Neural progenitor cell (in vitro differentiated cells): ENCODE measurements around the gene PDE3A. TPM values are rescaled to one million over a fixed set of nuclear protein-coding genes. Genes with fewer than 3 reads are reported as not detected.

Experiments used
- DNase-seq: peaks from one replicate; pipeline ENCODE4 v3.0.0-alpha.2; 2016; ENCODE audit warnings: low spot score
- H2AFZ ChIP-seq: fragments of 200-600 bp; sonication (generic); replicated peaks from 2 replicates; pipeline ENCODE4 v1.6.1; 2016; ENCODE audit warnings: antibody characterized with exemption
- H3F3A ChIP-seq: fragments of 200-600 bp; sonication (generic); 2 replicates; pipeline ENCODE4 v1.6.1; 2016; ENCODE audit warnings: antibody characterized with exemption, low read depth
- H3K27ac ChIP-seq: fragments of 200-600 bp; sonication (generic); 2 replicates; pipeline ENCODE4 v1.5.1; 2016; ENCODE audit warnings: mild to moderate bottlenecking
- H3K27me3 ChIP-seq: fragments of 200-600 bp; sonication (generic); 2 replicates; pipeline ENCODE4 v1.6.1; 2016; ENCODE audit warnings: mild to moderate bottlenecking, moderate library complexity
- H3K36me3 ChIP-seq: fragments of 200-600 bp; sonication (generic); 2 replicates; pipeline ENCODE4 v1.5.1; 2016
- H3K4me1 ChIP-seq: fragments of 200-600 bp; sonication (generic); 2 replicates; pipeline ENCODE4 v1.6.1; 2016; ENCODE audit warnings: mixed run types
- H3K4me2 ChIP-seq: fragments of 200-600 bp; sonication (generic); 2 replicates; pipeline ENCODE4 v1.6.1; 2016
- H3K4me3 ChIP-seq: fragments of 200-600 bp; sonication (generic); 2 replicates; pipeline ENCODE4 v1.5.1; 2016
- H3K79me2 ChIP-seq: fragments of 200-600 bp; sonication (generic); 2 replicates; pipeline ENCODE4 v1.6.1; 2016; ENCODE audit warnings: low read depth
- H3K9ac ChIP-seq: fragments of 200-600 bp; sonication (generic); 2 replicates; pipeline ENCODE4 v1.6.1; 2016
- H3K9me3 ChIP-seq: fragments of 200-600 bp; sonication (generic); 2 replicates; pipeline ENCODE4 v1.5.1; 2016; ENCODE audit warnings: low read depth
- H4K20me1 ChIP-seq: fragments of 200-600 bp; sonication (generic); 2 replicates; pipeline ENCODE4 v1.6.1; 2016; ENCODE audit warnings: low read depth
- H3K27ac Mint-ChIP-seq: 3 replicates; pipeline ENCODE4 v1.8.0; 2021; ENCODE audit warnings: mixed read lengths
- H3K27me3 Mint-ChIP-seq: 2 replicates; pipeline ENCODE4 v1.8.0; 2022; ENCODE audit warnings: low read depth, mild to moderate bottlenecking, inconsistent platforms, moderate library complexity, mixed read lengths; ENCODE audit not compliant: insufficient read depth
- H3K36me3 Mint-ChIP-seq: 3 replicates; pipeline ENCODE4 v1.8.0; 2021; ENCODE audit warnings: mixed read lengths
- H3K4me1 Mint-ChIP-seq: 3 replicates; pipeline ENCODE4 v1.8.0; 2021; ENCODE audit warnings: mixed read lengths
- H3K4me3 Mint-ChIP-seq: 3 replicates; pipeline ENCODE4 v1.8.0; 2021; ENCODE audit warnings: mild to moderate bottlenecking, moderate library complexity, mixed read lengths
- H3K9me3 Mint-ChIP-seq: 3 replicates; pipeline ENCODE4 v1.8.0; 2020; ENCODE audit warnings: mixed read lengths
- EZH2 ChIP-seq: fragments of 200-600 bp; sonication (generic); IDR thresholded peaks from 2 replicates; pipeline ENCODE4 v1.6.1; 2017; ENCODE audit warnings: antibody characterized with exemption, mild to moderate bottlenecking, moderate library complexity
- EZH2phosphoT487 ChIP-seq: fragments of 200-600 bp; sonication (generic); IDR thresholded peaks from 2 replicates; pipeline ENCODE4 v1.6.1; 2017; ENCODE audit warnings: antibody characterized with exemption
- total RNA-seq: library from RNA; depleted of rRNA; stranded (reverse); fragments of >200 nt; gene quantifications from 2 replicates; pipeline ENCODE4 v1.2.3, GENCODE V29; 2015; ENCODE audit warnings: low replicate concordance
- TF ChIP-seq, protein P1 (sequence below): fragments of 200-600 bp; sonication (generic); IDR thresholded peaks from 2 replicates; pipeline ENCODE4 v1.5.1; 2017; ENCODE audit warnings: antibody characterized with exemption, mild to moderate bottlenecking

Gene PDE3A
- total RNA-seq, 1 donor from 2014 or later, result 0.47 TPM

DNA sequence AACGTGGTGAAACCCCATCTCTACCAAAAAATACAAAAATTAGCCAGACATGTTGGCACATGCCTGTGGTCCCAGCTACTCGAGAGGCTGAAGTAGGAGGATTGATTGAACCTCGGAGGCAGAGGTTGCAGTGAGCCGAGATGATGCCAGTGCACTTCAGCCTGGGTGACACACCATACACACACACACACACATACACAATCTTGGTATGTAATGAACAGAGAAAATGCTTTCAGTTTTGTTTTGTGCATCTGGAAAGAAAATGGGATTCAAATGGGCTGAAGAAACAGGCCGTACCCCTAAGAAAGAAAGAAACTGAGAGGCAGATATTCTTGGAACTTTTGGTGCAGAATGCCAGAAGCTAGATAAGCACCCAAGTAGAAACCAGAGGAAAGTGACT is 107.2 kb downstream of the PDE3A start:
- TF ChIP-seq, protein P1, sequence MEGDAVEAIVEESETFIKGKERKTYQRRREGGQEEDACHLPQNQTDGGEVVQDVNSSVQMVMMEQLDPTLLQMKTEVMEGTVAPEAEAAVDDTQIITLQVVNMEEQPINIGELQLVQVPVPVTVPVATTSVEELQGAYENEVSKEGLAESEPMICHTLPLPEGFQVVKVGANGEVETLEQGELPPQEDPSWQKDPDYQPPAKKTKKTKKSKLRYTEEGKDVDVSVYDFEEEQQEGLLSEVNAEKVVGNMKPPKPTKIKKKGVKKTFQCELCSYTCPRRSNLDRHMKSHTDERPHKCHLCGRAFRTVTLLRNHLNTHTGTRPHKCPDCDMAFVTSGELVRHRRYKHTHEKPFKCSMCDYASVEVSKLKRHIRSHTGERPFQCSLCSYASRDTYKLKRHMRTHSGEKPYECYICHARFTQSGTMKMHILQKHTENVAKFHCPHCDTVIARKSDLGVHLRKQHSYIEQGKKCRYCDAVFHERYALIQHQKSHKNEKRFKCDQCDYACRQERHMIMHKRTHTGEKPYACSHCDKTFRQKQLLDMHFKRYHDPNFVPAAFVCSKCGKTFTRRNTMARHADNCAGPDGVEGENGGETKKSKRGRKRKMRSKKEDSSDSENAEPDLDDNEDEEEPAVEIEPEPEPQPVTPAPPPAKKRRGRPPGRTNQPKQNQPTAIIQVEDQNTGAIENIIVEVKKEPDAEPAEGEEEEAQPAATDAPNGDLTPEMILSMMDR, result no peak
- TF ChIP-seq EZH2phosphoT487 (no peak), EZH2 (no peak)
- Histone ChIP-seq H3K27ac (no peak overlapping the region), H3K9ac (no peak overlapping the region), H3K4me2 (no peak overlapping the region), H3K79me2 (no peaks in the 10 kb centered on the region), H3K36me3 (no peaks in the 10 kb centered on the region), H3F3A (no peaks in the 10 kb centered on the region), H3K4me3 (no peak overlapping the region), H4K20me1 (no peaks in the 10 kb centered on the region), H3K4me1 (peaks cover 20% of the 10 kb centered on the region), H3K27me3 (no peaks in the 10 kb centered on the region), H2AFZ (no peak overlapping the region), H3K9me3 (no peaks in the 10 kb centered on the region)
- Mint-ChIP-seq H3K27me3 (no peaks in the 10 kb centered on the region), H3K4me1 (peaks cover 32% of the 10 kb centered on the region), H3K36me3 (no peaks in the 10 kb centered on the region), H3K27ac (peak overlapping the region; percentile 14), H3K9me3 (peaks cover 8% of the 10 kb centered on the region), H3K4me3 (no peak overlapping the region)
- no peak for DNase-seq

DNA sequence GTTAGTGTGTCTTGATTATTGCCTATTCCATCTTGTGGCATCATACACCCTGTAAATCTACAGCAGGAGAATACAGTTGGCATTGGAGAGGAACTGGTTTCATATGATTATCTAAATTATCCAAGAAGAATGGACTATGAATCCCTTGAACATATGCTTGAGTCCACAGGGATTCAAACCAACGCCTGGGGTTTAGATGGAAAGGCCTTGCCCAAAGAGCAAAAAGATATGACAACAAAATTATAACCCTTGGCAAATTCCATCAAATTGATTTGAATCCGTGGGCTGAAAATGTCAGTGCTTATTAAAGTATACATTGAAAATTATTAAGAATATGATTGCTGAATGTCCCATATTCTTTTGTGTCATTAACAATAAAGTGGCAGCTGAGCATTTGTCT is 108.2 kb downstream of the PDE3A start:
- DNase-seq, result no peak
- Mint-ChIP-seq H3K27ac (peak overlapping the region; percentile 96), H3K4me1 (peaks cover 32% of the 10 kb centered on the region), H3K36me3 (no peaks in the 10 kb centered on the region), H3K4me3 (no peak overlapping the region), H3K9me3 (peaks cover 8% of the 10 kb centered on the region), H3K27me3 (no peaks in the 10 kb centered on the region)
- H3K27ac ChIP-seq, result no peak overlapping the region
- peaks cover 20% of the 10 kb centered on the region for H3K4me1 ChIP-seq
- H3K36me3 ChIP-seq, result no peaks in the 10 kb centered on the region
- H3F3A ChIP-seq, result no peaks in the 10 kb centered on the region
- peak overlapping the region; percentile 62 for H3K4me2 ChIP-seq
- H3K4me3 ChIP-seq, result no peak overlapping the region
- H3K9me3 ChIP-seq, result no peaks in the 10 kb centered on the region
- H4K20me1 ChIP-seq, result no peaks in the 10 kb centered on the region
- peak overlapping the region; percentile 79 for H2AFZ ChIP-seq
- TF ChIP-seq, protein P1, result no peak
- TF ChIP-seq EZH2phosphoT487, result no peak
- TF ChIP-seq EZH2, result no peak
- no peak overlapping the region for H3K9ac ChIP-seq
- H3K79me2 ChIP-seq, result no peaks in the 10 kb centered on the region
- no peaks in the 10 kb centered on the region for H3K27me3 ChIP-seq

DNA sequence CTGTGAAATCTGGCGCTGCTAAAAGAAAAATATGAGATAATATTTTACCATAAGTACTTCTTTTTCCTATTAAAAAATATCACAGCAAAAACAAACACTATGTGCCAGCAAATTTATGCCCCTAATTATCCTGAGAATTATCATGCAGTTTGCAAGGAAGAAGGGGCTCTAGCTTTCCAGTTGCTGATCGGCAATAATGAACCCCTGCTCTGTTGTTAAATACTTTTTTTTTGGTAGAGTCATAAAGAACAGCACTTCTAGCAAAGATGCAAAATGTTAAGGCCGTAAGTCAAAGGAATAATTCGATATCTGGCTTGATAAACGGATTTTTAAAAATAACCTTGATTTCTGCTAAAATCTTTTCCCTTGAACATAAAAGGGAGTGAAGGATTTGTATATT is 108.9 kb downstream of the PDE3A start:
- peaks cover 8% of the 10 kb centered on the region for H3K9me3 Mint-ChIP-seq
- peak overlapping the region; percentile 62 for H3K4me2 ChIP-seq
- H3K9ac ChIP-seq, result no peak overlapping the region

More for the DNA sequence above, 108.9 kb downstream of the PDE3A start:
- no peaks in the 10 kb centered on the region for H3K9me3 ChIP-seq
- no peaks in the 10 kb centered on the region for H3K36me3 ChIP-seq
- DNase-seq, result no peak
- Mint-ChIP-seq H3K4me1 (peaks cover 28% of the 10 kb centered on the region), H3K27ac (peak overlapping the region; percentile 96), H3K4me3 (peak overlapping the region; percentile 12), H3K27me3 (no peaks in the 10 kb centered on the region), H3K36me3 (no peaks in the 10 kb centered on the region)
- H3K79me2 ChIP-seq, result no peaks in the 10 kb centered on the region
- no peak overlapping the region for H3K27ac ChIP-seq
- no peaks in the 10 kb centered on the region for H4K20me1 ChIP-seq
- no peak for TF ChIP-seq EZH2phosphoT487
- no peak for TF ChIP-seq EZH2
- TF ChIP-seq, protein P1, result no peak
- no peaks in the 10 kb centered on the region for H3F3A ChIP-seq
- peaks cover 20% of the 10 kb centered on the region for H3K4me1 ChIP-seq
- peak overlapping the region; percentile 79 for H2AFZ ChIP-seq
- no peaks in the 10 kb centered on the region for H3K27me3 ChIP-seq
- H3K4me3 ChIP-seq, result peak overlapping the region; percentile 2
